ENCODE data around the gene WDR7. TPM values are rescaled to one million over a fixed set of nuclear protein-coding genes. Genes with fewer than 3 reads are reported as not detected.

Gene WDR7
- total and polyA plus RNA-seq, 9 of the 15 experiments (the other 6 are each of a cell fraction or from before 2014, with no cell fraction given): 1.4 to 9.4 (median 5.3) TPM

- no peak overlapping the region for H2AFZ ChIP-seq (ENCODE audit: low read depth, low read length)
- H3K36me3 ChIP-seq (ENCODE audit: control insufficient read depth, insufficient read depth, low read length): peaks cover 49% of the 10 kb centered on the region
- no peaks in the 10 kb centered on the region for H3K9me3 ChIP-seq (replicated peaks; ENCODE audit: control insufficient read depth, insufficient read depth, low read depth, low read length)
- POLR2A ChIA-PET: interaction anchor here (0.9 to 1.7 kb wide), 4 partner anchors 9 to 20 kb away, joined by 3 to 5 read pairs (median 3); no protein-coding TSS in a partner anchor
- no TSS peak for BruUV-seq (replicated peaks)
- CTCF ChIA-PET (ENCODE audit: low intra/inter-chr PET ratio): no interaction called here
- in situ Hi-C loops (cut with MboI): no loop called here
- H3K27ac ChIP-seq (ENCODE audit: extremely low read depth, low read depth, low read length): peak overlapping the region; percentile 36; the same call in 2 of the 3 replicates
- peaks cover 9% of the 10 kb centered on the region; the same call in 1 of the 2 replicates for H4K20me1 ChIP-seq (replicated peaks; ENCODE audit: control insufficient read depth, insufficient read depth, low read length)
- ATAC-seq (no peak; the same call in 2 of the 3 replicates), DNase-seq (ENCODE audit: extremely low read depth in 1 of 4, low spot score in 3 of 4) (no peak), FAIRE-seq (no peak)
- peak overlapping the region; percentile 43 for H3K4me2 ChIP-seq (ENCODE audit: insufficient read depth, low read length)
- H3K9ac ChIP-seq (ENCODE audit: insufficient read depth in 1 of 2, low read depth in 2 of 2, low read length in 2 of 2): peak overlapping the region in 1 of 2 experiments; percentile 7; a peak in 1 of 4 replicates
- H3K4me1 ChIP-seq (replicated peaks in 1 of 2; ENCODE audit: control insufficient read depth in 2 of 2, insufficient read depth in 2 of 2, low read length in 2 of 2): peaks cover 0 to 2% of the 10 kb centered on the region in 2 experiments; a peak in 2 of 5 replicates
- H3K79me2 ChIP-seq (ENCODE audit: control insufficient read depth, insufficient read depth, low read length): peaks cover 99% of the 10 kb centered on the region
- 52% methylated on average over 7 of the region's 7 CpGs for WGBS (ENCODE audit: insufficient coverage, low coverage, missing lambda C conversion rate)
- no peak overlapping the region for H3K4me3 ChIP-seq
- no peaks in the 10 kb centered on the region for H3K9me1 ChIP-seq (ENCODE audit: control insufficient read depth, insufficient read depth, low read length)
- intact Hi-C loops (cut with micrococcal nuclease): loop anchor here (10.0 kb wide), 1 partner anchor 1248 kb away; no protein-coding TSS in a partner anchor
- no peaks in the 10 kb centered on the region for H3K27me3 ChIP-seq (ENCODE audit: control insufficient read depth in 2 of 2, insufficient read depth in 2 of 2, low read length in 2 of 2)
- peak; percentile 78 for TF ChIP-seq SMARCA4 (IDR thresholded peaks at IDR 0.05)
- no peak for TF ChIP-seq ZNF561 (CRISPR knock-in tag; conservative IDR thresholded peaks at IDR 0.05)
- TF ChIP-seq ZNF444 (CRISPR knock-in tag; IDR thresholded peaks at IDR 0.05): no peak
- TF ChIP-seq CEBPB (tag; IDR thresholded peaks at IDR 0.05): no peak; the same call in 1 of the 2 replicates
- TF ChIP-seq TFAM (CRISPR knock-in tag; conservative IDR thresholded peaks at IDR 0.05): no peak
- TF ChIP-seq FOXJ2 (tag; IDR thresholded peaks at IDR 0.05): no peak
- no peak for TF ChIP-seq THRA (IDR thresholded peaks at IDR 0.05)
- no peak for TF ChIP-seq U2AF2 (optimal IDR thresholded peaks at IDR 0.05; ENCODE audit: low read depth, low read length)
- TF ChIP-seq KHSRP (IDR thresholded peaks at IDR 0.05): no peak
- TF ChIP-seq ZFP1 (CRISPR knock-in tag; IDR thresholded peaks at IDR 0.05): no peak
- TF ChIP-seq ILK (tag; IDR thresholded peaks at IDR 0.05; ENCODE audit: borderline replicate concordance, low read depth): no peak
- no peak for TF ChIP-seq ZNF3 (CRISPR knock-in tag; IDR thresholded peaks at IDR 0.05)
- TF ChIP-seq TAF9B (IDR thresholded peaks at IDR 0.05; ENCODE audit: partially characterized antibody): no peak
- no peak for TF ChIP-seq ZNF609 (CRISPR knock-in tag; IDR thresholded peaks at IDR 0.05; ENCODE audit: borderline replicate concordance)
- TF ChIP-seq ZNF830 (CRISPR knock-in tag; IDR thresholded peaks at IDR 0.05): no peak
- TF ChIP-seq TEAD4 (IDR thresholded peaks at IDR 0.05; ENCODE audit: low read length): peak; percentile 81
- no peak for TF ChIP-seq TEAD4 (CRISPR knock-in tag; IDR thresholded peaks at IDR 0.05; ENCODE audit: borderline replicate concordance)
Observed at GRCh38 chr18:56632070-56633022, 18.8 kb upstream of the WDR7 start.

Measured in K562 (cell line).